Measurements from ENCODE around the gene UTP3. TPM values are rescaled to one million over a fixed set of nuclear protein-coding genes. Genes with fewer than 3 reads are reported as not detected.
"Not testable (repeated sequence)": the region's sequence is repeated elsewhere in the genome, so short reads cannot be mapped to it uniquely, and the experiment has no call there.

The UTP3 gene
- total RNA-seq, 1 donor from 2014 or later: 23.5 TPM

GRCh38 chr4:70657326-70657725, 31.0 kb upstream of the UTP3 start:
- Mint-ChIP-seq H3K9me3 (ENCODE audit: unreplicated experiment) (no peaks in the 10 kb centered on the region), H3K27me3 (ENCODE audit: unreplicated experiment) (no peaks in the 10 kb centered on the region), H3K27ac (ENCODE audit: unreplicated experiment) (no peak overlapping the region), H3K4me3 (ENCODE audit: unreplicated experiment) (no peak overlapping the region), H3K4me1 (ENCODE audit: low read depth, unreplicated experiment) (no peaks in the 10 kb centered on the region), H3K36me3 (ENCODE audit: unreplicated experiment) (no peaks in the 10 kb centered on the region)
- TF ChIP-seq, protein P1, sequence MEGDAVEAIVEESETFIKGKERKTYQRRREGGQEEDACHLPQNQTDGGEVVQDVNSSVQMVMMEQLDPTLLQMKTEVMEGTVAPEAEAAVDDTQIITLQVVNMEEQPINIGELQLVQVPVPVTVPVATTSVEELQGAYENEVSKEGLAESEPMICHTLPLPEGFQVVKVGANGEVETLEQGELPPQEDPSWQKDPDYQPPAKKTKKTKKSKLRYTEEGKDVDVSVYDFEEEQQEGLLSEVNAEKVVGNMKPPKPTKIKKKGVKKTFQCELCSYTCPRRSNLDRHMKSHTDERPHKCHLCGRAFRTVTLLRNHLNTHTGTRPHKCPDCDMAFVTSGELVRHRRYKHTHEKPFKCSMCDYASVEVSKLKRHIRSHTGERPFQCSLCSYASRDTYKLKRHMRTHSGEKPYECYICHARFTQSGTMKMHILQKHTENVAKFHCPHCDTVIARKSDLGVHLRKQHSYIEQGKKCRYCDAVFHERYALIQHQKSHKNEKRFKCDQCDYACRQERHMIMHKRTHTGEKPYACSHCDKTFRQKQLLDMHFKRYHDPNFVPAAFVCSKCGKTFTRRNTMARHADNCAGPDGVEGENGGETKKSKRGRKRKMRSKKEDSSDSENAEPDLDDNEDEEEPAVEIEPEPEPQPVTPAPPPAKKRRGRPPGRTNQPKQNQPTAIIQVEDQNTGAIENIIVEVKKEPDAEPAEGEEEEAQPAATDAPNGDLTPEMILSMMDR (IDR thresholded peaks at IDR 0.05; ENCODE audit: partially characterized antibody, unreplicated experiment): no peak
- DNase-seq: no peak

DNA sequence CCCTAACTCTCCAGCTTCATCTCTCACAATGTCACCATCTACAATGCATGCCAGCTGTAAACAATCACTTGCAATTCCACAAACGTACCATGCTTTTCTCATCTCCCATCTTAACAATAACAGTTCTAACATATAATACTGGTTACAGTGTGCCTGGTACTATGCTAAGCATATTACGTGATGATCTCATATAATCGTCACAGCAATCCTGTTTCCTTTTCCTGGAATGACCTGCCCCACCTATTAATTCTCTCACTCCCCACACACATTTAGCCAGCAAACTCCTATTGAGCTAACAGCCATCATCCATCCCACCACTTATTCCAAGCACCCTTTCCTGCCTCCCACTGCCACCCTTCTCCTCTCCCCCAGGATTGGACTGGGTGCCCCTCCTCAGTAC, 29.9 kb upstream of the UTP3 start:
- Mint-ChIP-seq H3K27ac (ENCODE audit: unreplicated experiment) (no peak overlapping the region), H3K27me3 (ENCODE audit: unreplicated experiment) (no peaks in the 10 kb centered on the region), H3K4me3 (ENCODE audit: unreplicated experiment) (no peak overlapping the region), H3K4me1 (ENCODE audit: low read depth, unreplicated experiment) (no peaks in the 10 kb centered on the region), H3K36me3 (ENCODE audit: unreplicated experiment) (no peaks in the 10 kb centered on the region), H3K9me3 (ENCODE audit: unreplicated experiment) (no peaks in the 10 kb centered on the region)
- DNase-seq: no peak
- TF ChIP-seq, protein P1 (IDR thresholded peaks at IDR 0.05; ENCODE audit: partially characterized antibody, unreplicated experiment): no peak

DNA sequence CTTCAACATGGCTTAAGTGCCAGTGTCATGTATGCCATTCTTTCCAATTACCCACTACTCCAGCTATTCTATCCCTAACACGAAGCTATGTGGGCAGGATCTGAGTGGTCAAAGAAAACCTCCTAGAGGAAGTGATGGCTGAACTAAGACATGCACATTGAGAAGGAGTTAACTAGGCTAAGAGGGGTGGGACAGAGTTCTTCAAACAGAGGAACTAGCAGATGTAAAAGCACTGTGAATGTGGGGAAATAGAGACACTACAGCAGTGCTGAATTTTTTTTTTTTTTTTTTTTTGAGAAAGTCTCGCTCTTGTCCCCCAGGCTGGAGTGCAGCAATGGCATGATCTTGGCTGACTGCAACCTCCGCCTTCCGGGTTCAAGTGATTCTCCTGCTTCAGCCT, 28.2 kb upstream of the UTP3 start:
- no peak for DNase-seq
- Mint-ChIP-seq H3K9me3 (ENCODE audit: unreplicated experiment) (no peaks in the 10 kb centered on the region), H3K27ac (ENCODE audit: unreplicated experiment) (no peak overlapping the region), H3K27me3 (ENCODE audit: unreplicated experiment) (no peaks in the 10 kb centered on the region), H3K4me3 (ENCODE audit: unreplicated experiment) (no peak overlapping the region), H3K4me1 (ENCODE audit: low read depth, unreplicated experiment) (no peaks in the 10 kb centered on the region), H3K36me3 (ENCODE audit: unreplicated experiment) (no peaks in the 10 kb centered on the region)
- TF ChIP-seq, protein P1 (IDR thresholded peaks at IDR 0.05; ENCODE audit: partially characterized antibody, unreplicated experiment): no peak

DNA sequence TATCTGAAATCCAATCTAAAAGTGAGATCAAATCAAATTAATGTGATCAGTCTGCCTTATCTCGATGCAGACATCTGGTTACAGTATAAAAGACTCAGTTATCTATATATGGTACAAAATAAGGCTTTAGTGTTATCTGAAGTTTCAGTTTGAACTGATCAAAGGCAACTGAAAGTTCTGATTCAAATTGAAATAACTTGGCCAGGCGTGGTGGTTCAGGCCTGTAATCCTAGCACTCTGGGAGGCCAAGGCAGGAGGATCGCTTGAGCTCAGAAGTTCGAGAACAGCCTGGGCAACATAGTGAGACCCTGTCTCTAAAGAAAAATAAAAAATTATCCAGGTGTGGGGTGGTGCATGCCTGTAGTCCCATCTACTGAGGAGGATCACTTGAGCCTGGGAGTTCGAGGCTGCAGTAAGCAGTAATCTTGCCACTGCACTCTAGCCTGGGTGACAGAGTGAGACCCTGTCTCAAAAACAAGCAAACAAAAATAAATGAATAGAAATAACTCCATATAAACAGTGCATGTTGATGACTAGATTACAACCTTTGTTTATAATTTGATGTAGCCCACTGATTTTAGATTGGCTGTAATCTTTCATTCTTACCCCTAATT, 26.9 kb upstream of the UTP3 start:
- not testable (repeated sequence) for H3K27ac Mint-ChIP-seq (ENCODE audit: unreplicated experiment); H3K9me3 Mint-ChIP-seq (ENCODE audit: unreplicated experiment); H3K4me1 Mint-ChIP-seq (ENCODE audit: low read depth, unreplicated experiment); H3K4me3 Mint-ChIP-seq (ENCODE audit: unreplicated experiment); H3K36me3 Mint-ChIP-seq (ENCODE audit: unreplicated experiment); DNase-seq; H3K27me3 Mint-ChIP-seq (ENCODE audit: unreplicated experiment)

DNA sequence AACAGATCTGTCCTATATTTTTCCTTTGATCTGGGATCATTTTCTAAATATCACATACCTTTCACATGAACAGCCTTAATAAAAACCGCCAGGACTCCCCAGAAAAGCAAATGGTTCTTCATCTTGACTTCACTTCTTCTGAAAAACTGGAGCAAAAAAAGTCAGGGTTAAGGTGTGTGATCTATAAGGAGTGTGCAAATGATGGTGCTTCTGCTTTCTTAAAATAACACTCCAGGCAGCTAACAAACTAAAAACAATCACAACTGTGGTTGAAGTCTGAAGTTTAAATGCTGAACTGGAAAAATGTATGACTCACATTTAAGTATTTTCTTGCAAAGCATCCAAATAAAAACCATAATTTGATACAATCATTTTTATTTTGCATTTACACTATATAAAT, 22.0 kb upstream of the UTP3 start, which contains the start of gene JCHAIN:
TSS of gene JCHAIN (minus strand) at position 140 of the 400 bp plus-strand sequence. CDS start at position 122, 18 bp downstream.
- no peak for DNase-seq
- Mint-ChIP-seq H3K9me3 (ENCODE audit: unreplicated experiment) (no peaks in the 10 kb centered on the region), H3K27ac (ENCODE audit: unreplicated experiment) (no peak within 1 kb of the TSS), H3K36me3 (ENCODE audit: unreplicated experiment) (no peaks in the 10 kb centered on the region), H3K4me3 (ENCODE audit: unreplicated experiment) (no peak within 1 kb of the TSS), H3K27me3 (ENCODE audit: unreplicated experiment) (peaks cover 3% of the 10 kb centered on the region), H3K4me1 (ENCODE audit: low read depth, unreplicated experiment) (no peaks in the 10 kb centered on the region)
- TF ChIP-seq, protein P1 (IDR thresholded peaks at IDR 0.05; ENCODE audit: partially characterized antibody, unreplicated experiment): no peak
